ENCODE results near the gene DPYD. TPM values are rescaled to one million over a fixed set of nuclear protein-coding genes. Genes with fewer than 3 reads are reported as not detected.

DPYD gene
- total RNA-seq, 1 donor: 81.9 TPM

- H3K4me3 ChIP-seq (ENCODE audit: low read depth, low read length): no peak overlapping the region
- TF ChIP-seq CTCF (IDR thresholded peaks at IDR 0.05; ENCODE audit: insufficient read depth, low read length): no peak
- DNase-seq (ENCODE audit: low read depth): no peak
These were observed 719.2 kb downstream of the DPYD start for GRCh38 chr1:97201641-97202040.

DNA sequence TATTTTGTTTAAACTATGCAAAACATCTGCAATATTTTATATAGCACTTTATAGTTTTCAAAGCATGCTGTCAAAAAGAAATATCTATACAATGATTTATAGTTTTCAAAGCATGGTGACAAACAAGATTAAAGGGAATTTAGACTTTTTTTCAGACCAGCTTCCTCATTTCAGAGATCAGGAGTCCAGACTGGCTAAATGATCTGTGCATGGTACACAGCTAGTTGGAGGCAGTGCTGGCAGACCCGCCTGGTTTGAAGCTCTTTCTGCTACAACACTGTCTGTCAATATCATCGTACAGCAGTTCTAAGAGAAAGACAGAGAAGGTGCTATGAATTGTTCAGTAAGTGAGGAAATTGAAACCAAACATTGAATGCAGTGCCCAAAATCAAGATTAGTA is 720.2 kb downstream of the DPYD start:
- DNase-seq (ENCODE audit: low read depth): no peak
- no peak overlapping the region for H3K4me3 ChIP-seq (ENCODE audit: low read depth, low read length)
- TF ChIP-seq CTCF (IDR thresholded peaks at IDR 0.05; ENCODE audit: insufficient read depth, low read length): no peak

DNA sequence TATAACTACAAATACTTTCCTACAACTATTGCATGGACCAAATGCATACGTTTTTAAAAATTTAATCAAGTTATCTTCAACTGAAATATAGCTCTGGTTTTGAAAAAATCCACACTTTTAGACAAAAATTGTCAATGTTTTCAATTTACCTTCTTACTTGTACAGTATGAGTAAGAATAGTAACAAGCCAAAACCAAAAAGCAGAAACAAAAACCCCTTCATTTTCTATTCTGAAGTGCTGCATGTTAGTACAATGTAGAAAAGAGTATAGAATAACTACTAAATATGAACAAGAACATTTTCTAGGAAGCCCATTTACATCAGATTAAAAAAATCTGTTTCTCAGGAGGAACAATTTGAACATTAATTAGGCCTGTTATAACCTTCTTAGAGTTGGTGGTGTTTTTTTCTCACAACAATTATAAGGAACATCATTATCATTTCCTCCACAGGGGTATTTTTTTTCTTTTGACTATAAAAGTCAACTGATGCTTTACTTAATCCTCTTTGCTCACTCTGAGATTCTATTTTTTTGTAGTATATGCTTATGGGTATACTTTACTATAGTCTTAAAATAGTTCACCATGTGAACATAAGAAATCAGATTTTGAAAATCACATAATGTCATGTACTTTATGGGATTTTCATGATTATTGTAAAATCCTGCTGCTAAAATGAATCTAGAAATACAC is 723.9 kb downstream of the DPYD start:
- no peak for TF ChIP-seq CTCF (IDR thresholded peaks at IDR 0.05; ENCODE audit: insufficient read depth, low read length)
- H3K4me3 ChIP-seq (ENCODE audit: low read depth, low read length): no peak overlapping the region
- no peak for DNase-seq (ENCODE audit: low read depth)

- peak; percentile 97 for DNase-seq (ENCODE audit: low read depth)
- TF ChIP-seq CTCF (IDR thresholded peaks at IDR 0.05; ENCODE audit: insufficient read depth, low read length): peak; percentile 21
- peak overlapping the region; percentile 1 for H3K4me3 ChIP-seq (ENCODE audit: low read depth, low read length)
These were observed 727.8 kb downstream of the DPYD start for GRCh38 chr1:97192872-97193572.

DNA sequence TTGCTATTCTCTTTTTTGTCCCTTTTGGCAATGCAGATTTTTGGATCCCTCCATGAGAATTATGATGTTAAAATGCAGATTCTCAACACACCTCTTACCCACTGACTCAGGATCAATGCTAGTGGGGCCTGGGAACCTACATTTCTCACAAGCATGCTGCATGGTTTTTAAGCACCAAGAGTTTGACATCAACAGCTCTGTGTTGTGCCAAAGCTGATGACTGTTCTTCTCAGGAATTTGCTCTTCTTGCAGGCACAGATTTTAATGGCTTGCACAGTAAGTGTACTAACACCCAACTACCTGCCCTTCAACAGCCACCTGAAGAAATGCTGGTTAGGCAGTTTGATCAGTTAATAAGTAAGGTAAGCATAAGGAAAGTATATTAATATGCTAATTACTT is 730.5 kb downstream of the DPYD start:
- H3K4me3 ChIP-seq (ENCODE audit: low read depth, low read length): no peak overlapping the region
- DNase-seq (ENCODE audit: low read depth): peak; percentile 79
- no peak for TF ChIP-seq CTCF (IDR thresholded peaks at IDR 0.05; ENCODE audit: insufficient read depth, low read length)

DNA sequence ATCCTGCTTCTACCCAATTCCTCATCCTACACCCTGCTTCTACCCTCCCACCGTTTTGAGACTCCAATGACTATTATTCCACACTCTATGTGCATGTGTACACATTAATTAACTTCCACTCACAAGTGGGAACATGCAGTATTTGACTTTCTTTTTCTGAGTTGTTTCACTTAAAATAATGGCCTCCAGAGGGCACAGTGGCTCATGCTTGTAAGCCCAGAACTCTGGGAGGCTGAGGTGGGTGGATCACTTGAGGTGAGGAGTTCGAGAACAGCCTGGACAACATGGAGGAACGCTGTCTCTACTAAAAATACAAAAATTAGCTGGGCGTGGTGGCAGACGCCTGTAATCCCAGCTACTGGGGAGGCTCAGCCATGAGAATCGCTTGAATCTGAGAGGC is 734.5 kb downstream of the DPYD start:
- no peak overlapping the region for H3K4me3 ChIP-seq (ENCODE audit: low read depth, low read length)
- DNase-seq (ENCODE audit: low read depth): no peak
- TF ChIP-seq CTCF (IDR thresholded peaks at IDR 0.05; ENCODE audit: insufficient read depth, low read length): peak; percentile 1
